Ishikawa (cell line): Measurements from ENCODE around the gene CD34.

Source experiments
- CEBPB ChIP-seq: IDR thresholded peaks from 2 replicates; pipeline ENCODE4 v1.6.1; 2012
- CREB1 ChIP-seq: IDR thresholded peaks from 2 replicates; pipeline ENCODE4 v1.6.1; 2012; ENCODE audit warnings: low read depth
- EGR1 ChIP-seq: IDR thresholded peaks from 2 replicates; pipeline ENCODE4 v1.6.1; 2012
- EP300 ChIP-seq: IDR thresholded peaks from 2 replicates; pipeline ENCODE4 v1.6.1; 2012; ENCODE audit warnings: borderline replicate concordance
- FOXM1 ChIP-seq: IDR thresholded peaks from 2 replicates; pipeline ENCODE4 v1.6.1; 2012; ENCODE audit warnings: low read depth, borderline replicate concordance
- NFIC ChIP-seq: IDR thresholded peaks from 2 replicates; pipeline ENCODE4 v1.6.1; 2012
- RAD21 ChIP-seq: IDR thresholded peaks from 2 replicates; pipeline ENCODE4 v1.6.1; 2012; ENCODE audit warnings: low read depth
- TAF1 ChIP-seq: IDR thresholded peaks from 2 replicates; pipeline ENCODE4 v1.6.1; 2012; ENCODE audit warnings: low read depth, mild to moderate bottlenecking
- TCF12 ChIP-seq: IDR thresholded peaks from 2 replicates; pipeline ENCODE4 v1.6.1; 2012; ENCODE audit warnings: low read depth
- TEAD4 ChIP-seq: IDR thresholded peaks from 2 replicates; pipeline ENCODE4 v1.6.1; 2012
- YY1 ChIP-seq: IDR thresholded peaks from 2 replicates; pipeline ENCODE4 v1.6.1; 2012; ENCODE audit warnings: low read depth
- ZBTB7A ChIP-seq: IDR thresholded peaks from 2 replicates; pipeline ENCODE4 v1.6.1; 2012; ENCODE audit warnings: low read depth
- TF ChIP-seq, protein P1 (sequence below): IDR thresholded peaks from 2 replicates; pipeline ENCODE4 v1.6.1; 2012; ENCODE audit warnings: low read depth, mild to moderate bottlenecking
- TF ChIP-seq, protein P2 (sequence below): IDR thresholded peaks from 2 replicates; pipeline ENCODE4 v1.6.1; 2012
- TF ChIP-seq, protein P3 (sequence below): IDR thresholded peaks from 2 replicates; pipeline ENCODE4 v1.6.1; 2012

The CD34 gene

DNA sequence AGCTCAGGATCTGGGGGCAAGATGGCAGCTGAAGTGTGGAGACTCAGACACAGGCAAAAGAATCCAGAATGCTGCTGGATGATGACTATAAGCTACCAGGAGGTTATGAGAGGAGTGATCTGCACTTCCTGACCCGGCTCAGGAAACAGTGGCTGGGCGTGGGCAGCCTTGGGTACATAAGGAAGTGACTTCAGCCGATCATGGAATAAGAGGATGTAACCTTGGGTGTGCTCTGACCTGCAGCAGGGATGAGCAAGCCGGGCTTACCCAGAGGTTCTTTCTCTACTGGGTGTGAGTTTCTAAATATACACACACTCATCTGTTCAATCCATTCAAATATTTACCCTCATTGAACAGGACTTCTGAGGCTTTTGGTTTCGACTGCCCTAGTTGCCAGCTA is 62.7 kb downstream of the CD34 start:
- TF ChIP-seq, protein P1, sequence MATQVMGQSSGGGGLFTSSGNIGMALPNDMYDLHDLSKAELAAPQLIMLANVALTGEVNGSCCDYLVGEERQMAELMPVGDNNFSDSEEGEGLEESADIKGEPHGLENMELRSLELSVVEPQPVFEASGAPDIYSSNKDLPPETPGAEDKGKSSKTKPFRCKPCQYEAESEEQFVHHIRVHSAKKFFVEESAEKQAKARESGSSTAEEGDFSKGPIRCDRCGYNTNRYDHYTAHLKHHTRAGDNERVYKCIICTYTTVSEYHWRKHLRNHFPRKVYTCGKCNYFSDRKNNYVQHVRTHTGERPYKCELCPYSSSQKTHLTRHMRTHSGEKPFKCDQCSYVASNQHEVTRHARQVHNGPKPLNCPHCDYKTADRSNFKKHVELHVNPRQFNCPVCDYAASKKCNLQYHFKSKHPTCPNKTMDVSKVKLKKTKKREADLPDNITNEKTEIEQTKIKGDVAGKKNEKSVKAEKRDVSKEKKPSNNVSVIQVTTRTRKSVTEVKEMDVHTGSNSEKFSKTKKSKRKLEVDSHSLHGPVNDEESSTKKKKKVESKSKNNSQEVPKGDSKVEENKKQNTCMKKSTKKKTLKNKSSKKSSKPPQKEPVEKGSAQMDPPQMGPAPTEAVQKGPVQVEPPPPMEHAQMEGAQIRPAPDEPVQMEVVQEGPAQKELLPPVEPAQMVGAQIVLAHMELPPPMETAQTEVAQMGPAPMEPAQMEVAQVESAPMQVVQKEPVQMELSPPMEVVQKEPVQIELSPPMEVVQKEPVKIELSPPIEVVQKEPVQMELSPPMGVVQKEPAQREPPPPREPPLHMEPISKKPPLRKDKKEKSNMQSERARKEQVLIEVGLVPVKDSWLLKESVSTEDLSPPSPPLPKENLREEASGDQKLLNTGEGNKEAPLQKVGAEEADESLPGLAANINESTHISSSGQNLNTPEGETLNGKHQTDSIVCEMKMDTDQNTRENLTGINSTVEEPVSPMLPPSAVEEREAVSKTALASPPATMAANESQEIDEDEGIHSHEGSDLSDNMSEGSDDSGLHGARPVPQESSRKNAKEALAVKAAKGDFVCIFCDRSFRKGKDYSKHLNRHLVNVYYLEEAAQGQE: no peak
- TF ChIP-seq NFIC (no peak), TAF1 (no peak), FOXM1 (no peak), CREB1 (no peak), EP300 (no peak), RAD21 (no peak), TCF12 (no peak), EGR1 (no peak)
- TF ChIP-seq, protein P2, sequence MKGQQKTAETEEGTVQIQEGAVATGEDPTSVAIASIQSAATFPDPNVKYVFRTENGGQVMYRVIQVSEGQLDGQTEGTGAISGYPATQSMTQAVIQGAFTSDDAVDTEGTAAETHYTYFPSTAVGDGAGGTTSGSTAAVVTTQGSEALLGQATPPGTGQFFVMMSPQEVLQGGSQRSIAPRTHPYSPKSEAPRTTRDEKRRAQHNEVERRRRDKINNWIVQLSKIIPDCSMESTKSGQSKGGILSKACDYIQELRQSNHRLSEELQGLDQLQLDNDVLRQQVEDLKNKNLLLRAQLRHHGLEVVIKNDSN: no peak

DNA sequence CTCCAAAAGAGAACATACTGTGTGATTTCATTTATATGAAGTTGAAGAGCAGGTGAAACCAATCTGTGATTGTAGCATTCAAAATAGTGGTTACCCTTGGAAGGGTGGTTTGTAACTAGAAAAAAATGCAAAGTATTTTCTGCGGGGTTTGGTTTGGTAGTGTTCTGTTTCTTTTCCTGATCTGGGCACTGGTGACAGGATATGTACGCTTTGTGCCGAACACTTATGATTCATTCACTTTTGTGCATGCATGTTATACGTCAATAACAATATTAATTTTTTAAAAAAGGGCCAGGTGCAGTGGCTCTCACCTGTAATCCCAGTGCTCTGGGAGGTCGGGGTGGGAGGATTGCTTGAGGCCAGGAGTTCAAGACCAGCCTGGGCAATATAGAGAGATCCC is 63.8 kb downstream of the CD34 start:
- no peak for TF ChIP-seq TAF1
- TF ChIP-seq RAD21: no peak
- TF ChIP-seq CREB1: no peak
- TF ChIP-seq, protein P1: no peak
- no peak for TF ChIP-seq CEBPB
- TF ChIP-seq NFIC: no peak
- no peak for TF ChIP-seq ZBTB7A
- TF ChIP-seq, protein P3, sequence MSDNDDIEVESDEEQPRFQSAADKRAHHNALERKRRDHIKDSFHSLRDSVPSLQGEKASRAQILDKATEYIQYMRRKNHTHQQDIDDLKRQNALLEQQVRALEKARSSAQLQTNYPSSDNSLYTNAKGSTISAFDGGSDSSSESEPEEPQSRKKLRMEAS: no peak

DNA sequence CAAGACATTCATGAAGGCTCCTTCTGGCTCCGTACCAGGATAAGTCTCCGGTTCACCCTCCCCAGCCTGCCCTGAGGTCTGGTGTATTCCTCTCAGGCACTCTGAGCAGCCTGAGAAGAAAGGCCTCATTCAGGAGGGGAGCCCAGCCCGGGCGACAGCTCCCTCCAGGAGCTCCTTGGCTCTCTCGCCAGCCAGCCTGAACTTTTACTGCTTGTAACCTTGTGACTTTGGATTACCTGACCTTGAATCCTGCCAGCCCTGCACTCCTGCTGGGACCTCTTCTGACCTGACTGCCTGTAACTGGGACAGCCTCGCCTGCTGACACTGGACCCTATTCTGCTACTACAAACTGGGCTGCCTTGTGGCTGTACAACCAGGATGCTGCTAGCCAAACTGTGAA is 65.8 kb downstream of the CD34 start:
- TF ChIP-seq YY1 (no peak), CEBPB (no peak), EP300 (no peak), RAD21 (no peak), TEAD4 (no peak), TAF1 (no peak), CREB1 (no peak), NFIC (no peak), EGR1 (no peak), TCF12 (no peak), FOXM1 (no peak), ZBTB7A (no peak)
- TF ChIP-seq, protein P2: no peak
- TF ChIP-seq, protein P3: no peak
- TF ChIP-seq, protein P1: no peak

DNA sequence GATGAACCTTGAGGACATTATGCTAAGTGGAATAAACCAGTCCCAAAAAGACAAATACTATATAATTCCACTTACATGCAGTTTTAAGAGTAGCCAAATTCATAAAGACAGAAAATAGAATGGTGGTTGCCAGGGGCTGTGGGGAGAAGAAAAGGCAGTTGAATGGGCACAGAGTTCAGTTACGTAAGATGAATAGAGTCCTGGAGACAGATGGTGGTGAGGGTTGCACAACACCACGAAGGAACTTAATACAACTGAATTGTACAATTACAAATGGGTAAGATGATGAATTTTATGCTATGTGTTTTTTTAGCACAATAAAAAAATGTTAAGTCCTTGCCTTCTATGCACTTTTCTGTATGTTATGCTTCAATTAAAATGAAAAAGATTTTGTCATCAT is 66.6 kb downstream of the CD34 start:
- TF ChIP-seq EP300 (no peak), RAD21 (no peak), CEBPB (no peak), TCF12 (no peak), TAF1 (no peak), NFIC (no peak), FOXM1 (no peak), EGR1 (no peak), ZBTB7A (no peak), YY1 (no peak), CREB1 (no peak)
- TF ChIP-seq, protein P2: no peak
- TF ChIP-seq, protein P3: no peak
- TF ChIP-seq, protein P1: no peak
